PC-3 (cell line): ENCODE measurements around the gene XPNPEP3. TPM values are rescaled to one million over a fixed set of nuclear protein-coding genes. Genes with fewer than 3 reads are reported as not detected.
"Not testable (repeated sequence)": the region's sequence is repeated elsewhere in the genome, so short reads cannot be mapped to it uniquely, and the experiment has no call there.

ENCODE experiments used
- ATAC-seq: fragments of 200-7000 bp; cut with Tn5 transposase; 2 replicates; pipeline ENCODE4 v1.9.1; 2020; ENCODE audit warnings: mild to moderate bottlenecking, moderate library complexity
- BruUV-seq: library from RNA; stranded (reverse); fragments of 400-500 nt; replicated peaks from 2 replicates; lab custom pipeline; 2021; lab: Mats Ljungman, UMichigan
- CTCF ChIA-PET: fragments of 300-600 bp; sonication (Branson Sonifier 250); formaldehyde crosslinking; loops from one replicate; lab custom pipeline; 2022; ENCODE audit warnings: antibody characterized with exemption; lab: Charles Lee
- POLR2A ChIA-PET: fragments of 300-600 bp; sonication (Branson Sonifier 250); formaldehyde crosslinking; loops from one replicate; lab custom pipeline; 2022; ENCODE audit warnings: antibody characterized with exemption; ENCODE audit not compliant: unreplicated experiment; lab: Charles Lee
- DNase-seq: peaks from one replicate; pipeline ENCODE4 v3.0.0-alpha.2; 2015
- H2AFZ ChIP-seq: fragments of 300-600 bp; sonication (generic); 2 replicates; pipeline ENCODE4 v1.6.0; 2016; ENCODE audit warnings: antibody characterized with exemption, low read length
- H3F3A ChIP-seq: fragments of 300-600 bp; sonication (generic); one replicate; pipeline ENCODE4 v1.6.0; 2017; ENCODE audit warnings: antibody characterized with exemption, low read length, control low read depth, mild to moderate bottlenecking; ENCODE audit not compliant: unreplicated experiment
- H3K27ac ChIP-seq: fragments of 300-600 bp; sonication (generic); 2 replicates; pipeline ENCODE4 v1.5.1; 2016; ENCODE audit warnings: mild to moderate bottlenecking, low read length
- H3K27me3 ChIP-seq: fragments of 300-600 bp; sonication (generic); 2 replicates; pipeline ENCODE4 v1.6.1; 2016; ENCODE audit warnings: low read length, mixed read lengths
- H3K36me3 ChIP-seq: fragments of 300-600 bp; sonication (generic); 2 replicates; pipeline ENCODE4 v1.6.1; 2016; ENCODE audit warnings: low read depth, mixed run types, low read length, mixed read lengths
- H3K4me1 ChIP-seq: fragments of 300-600 bp; sonication (generic); 2 replicates; pipeline ENCODE4 v1.5.1; 2016; ENCODE audit warnings: low read length; ENCODE audit not compliant: insufficient read depth
- H3K4me2 ChIP-seq: fragments of 300-600 bp; sonication (generic); 2 replicates; pipeline ENCODE4 v1.6.0; 2016; ENCODE audit warnings: low read length
- H3K4me3 ChIP-seq: fragments of 300-600 bp; sonication (generic); 2 replicates; pipeline ENCODE4 v1.5.1; 2016; ENCODE audit warnings: mild to moderate bottlenecking, low read length, mixed read lengths
- H3K79me2 ChIP-seq: fragments of 300-600 bp; sonication (generic); 2 replicates; pipeline ENCODE4 v1.6.1; 2017; ENCODE audit warnings: low read length, mixed read lengths
- H3K9ac ChIP-seq: fragments of 300-600 bp; sonication (generic); 2 replicates; pipeline ENCODE4 v1.6.0; 2016; ENCODE audit warnings: mild to moderate bottlenecking, low read length
- H3K9me2 ChIP-seq: fragments of 300-600 bp; sonication (generic); replicated peaks from 2 replicates; pipeline ENCODE4 v1.6.1; 2016; ENCODE audit warnings: mixed run types, low read length, mixed read lengths
- H3K9me3 ChIP-seq: fragments of 300-600 bp; sonication (generic); 2 replicates; pipeline ENCODE4 v1.6.1; 2016; ENCODE audit warnings: low read length, mixed read lengths
- H4K20me1 ChIP-seq: fragments of 300-600 bp; sonication (generic); 2 replicates; pipeline ENCODE4 v1.6.1; 2016; ENCODE audit warnings: low read length, mixed read lengths
- CTCF ChIP-seq: fragments of 300-600 bp; sonication (generic); conservative IDR thresholded peaks from 2 replicates; pipeline ENCODE4 v1.5.1; 2017; ENCODE audit warnings: antibody characterized with exemption, low read depth, mild to moderate bottlenecking, low read length
- EZH2 ChIP-seq: fragments of 300-600 bp; sonication (generic); IDR thresholded peaks from one replicate; pipeline ENCODE4 v1.6.1; 2017; ENCODE audit warnings: antibody characterized with exemption, mild to moderate bottlenecking, low read length; ENCODE audit not compliant: unreplicated experiment
- EZH2phosphoT487 ChIP-seq: fragments of 300-600 bp; sonication (generic); IDR thresholded peaks from 2 replicates; pipeline ENCODE4 v1.6.1; 2018; ENCODE audit warnings: mild to moderate bottlenecking, antibody characterized with exemption, low read length, borderline replicate concordance
- intact Hi-C: fragments of 100-400 bp; cut with micrococcal nuclease; formaldehyde crosslinking; loops from 2 replicates; pipeline ENCODE4 v1.9.0; 2023
- total RNA-seq: library from RNA; depleted of rRNA; stranded (reverse); fragments of >200 nt; gene quantifications from 2 replicates; pipeline ENCODE4 v1.2.3, GENCODE V29; 2014

The XPNPEP3 gene
- total RNA-seq, 1 experiment from 2014 or later, result 7.9 TPM

GRCh38 chr22:40911772-40912171 is 54.8 kb downstream of the XPNPEP3 start:
- H3K36me3 ChIP-seq, result no peaks in the 10 kb centered on the region; the same call in 1 of the 2 replicates
- ChIA-PET CTCF (interaction anchor here (0.8 kb wide), 1 partner anchor 319 kb away, joined by 3 read pairs; no protein-coding TSS in a partner anchor), POLR2A (no interaction called here)
- H3K4me1 ChIP-seq, result no peaks in the 10 kb centered on the region
- TF ChIP-seq EZH2 (no peak), EZH2phosphoT487 (no peak)
- no peaks in the 10 kb centered on the region for H3K9me2 ChIP-seq
- no peak overlapping the region for H3K4me2 ChIP-seq
- no TSS peak for BruUV-seq
- no peaks in the 10 kb centered on the region for H4K20me1 ChIP-seq
- no peaks in the 10 kb centered on the region for H3K79me2 ChIP-seq
- H3K27me3 ChIP-seq, result no peaks in the 10 kb centered on the region
- no peaks in the 10 kb centered on the region for H3F3A ChIP-seq
- H2AFZ ChIP-seq, result no peak overlapping the region
- DNase-seq, result no peak
- no peak overlapping the region for H3K27ac ChIP-seq
- no peak overlapping the region for H3K9ac ChIP-seq
- intact Hi-C loops, result no loop called here
- H3K9me3 ChIP-seq, result no peaks in the 10 kb centered on the region
- no peak for ATAC-seq
- no peak overlapping the region for H3K4me3 ChIP-seq

- H3K9me2 ChIP-seq, POLR2A ChIA-PET, H3K4me3 ChIP-seq, DNase-seq, H4K20me1 ChIP-seq, H3K27me3 ChIP-seq, H3K9me3 ChIP-seq, ATAC-seq, H3K4me2 ChIP-seq, H3K79me2 ChIP-seq, H2AFZ ChIP-seq, H3K27ac ChIP-seq, H3K36me3 ChIP-seq, H3F3A ChIP-seq, CTCF ChIA-PET, H3K4me1 ChIP-seq, H3K9ac ChIP-seq, intact Hi-C loops, BruUV-seq: not testable (repeated sequence)
These were observed 56.0 kb downstream of the XPNPEP3 start for GRCh38 chr22:40912987-40913386.

GRCh38 chr22:40919446-40919845 is 62.5 kb downstream of the XPNPEP3 start:
- intact Hi-C loops, result no loop called here

More at GRCh38 chr22:40919446-40919845, 62.5 kb downstream of the XPNPEP3 start:
- H3K9me2 ChIP-seq, result no peaks in the 10 kb centered on the region
- H3F3A ChIP-seq, result no peaks in the 10 kb centered on the region
- no peaks in the 10 kb centered on the region for H4K20me1 ChIP-seq
- no peak overlapping the region for H2AFZ ChIP-seq
- TF ChIP-seq CTCF (no peak), EZH2 (no peak), EZH2phosphoT487 (no peak)
- no peaks in the 10 kb centered on the region for H3K9me3 ChIP-seq
- no peaks in the 10 kb centered on the region for H3K27me3 ChIP-seq
- no peak overlapping the region for H3K27ac ChIP-seq
- H3K36me3 ChIP-seq, result peaks cover 6% of the 10 kb centered on the region; the same call in 1 of the 2 replicates
- H3K4me2 ChIP-seq, result no peak overlapping the region
- no peak overlapping the region for H3K9ac ChIP-seq
- no TSS peak for BruUV-seq
- no peak overlapping the region for H3K4me3 ChIP-seq
- no peaks in the 10 kb centered on the region for H3K4me1 ChIP-seq
- ATAC-seq, result no peak
- no peaks in the 10 kb centered on the region for H3K79me2 ChIP-seq
- ChIA-PET CTCF (no interaction called here), POLR2A (no interaction called here)
- DNase-seq, result no peak
